ENCODE results near the gene HRAS. TPM values are rescaled to one million over a fixed set of nuclear protein-coding genes. Genes with fewer than 3 reads are reported as not detected.

HRAS gene
- total and polyA plus RNA-seq, 10 of the 15 experiments (the other 5 are each of a cell fraction or from before 2014, with no cell fraction given), result 2.8 to 72.4 (median 31.7) TPM

DNA sequence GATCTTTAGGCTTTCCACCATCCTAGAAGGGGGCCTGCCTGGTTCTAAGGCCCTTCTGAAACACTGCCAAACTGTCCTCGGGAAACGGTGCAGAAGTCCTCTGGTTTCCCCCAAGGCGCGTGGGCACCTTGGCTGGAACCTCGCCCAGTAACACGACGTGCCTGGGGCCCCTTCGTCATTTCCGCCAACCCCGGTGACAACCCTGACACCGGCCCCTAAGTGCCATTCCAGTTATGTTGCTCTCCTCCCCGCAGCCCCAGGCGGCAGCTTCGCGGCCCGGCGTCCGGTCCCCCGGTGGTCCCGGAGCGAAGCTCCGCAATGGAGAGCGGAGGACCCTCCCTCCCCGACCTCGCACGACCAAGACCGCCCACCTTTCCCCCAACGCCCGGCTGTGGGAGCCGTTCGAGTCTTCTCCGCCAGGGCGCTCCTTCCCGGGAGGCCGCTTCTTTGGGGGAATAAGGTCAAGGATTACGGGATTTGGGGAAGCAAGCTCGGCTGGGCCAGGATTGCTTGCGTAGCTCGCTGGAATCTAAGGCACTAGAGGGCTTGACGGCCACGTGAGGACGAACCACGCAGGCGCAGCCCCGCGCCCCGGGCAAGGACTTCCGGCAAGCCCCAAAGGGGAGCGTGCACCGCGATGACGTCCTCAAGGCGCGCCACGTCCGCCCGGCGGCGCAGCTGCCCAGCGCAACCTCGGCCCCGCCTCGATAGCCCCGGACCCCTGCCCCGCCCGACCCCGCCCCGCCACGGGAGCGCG, 29.0 kb downstream of the HRAS start (continued):
- TF ChIP-seq CUX1 (IDR thresholded peaks at IDR 0.05; ENCODE audit: insufficient replicate concordance, low read depth, low read length) (no peak), MEF2A (IDR thresholded peaks at IDR 0.05; ENCODE audit: insufficient read depth, low read depth, low read length) (no peak), BACH1 (IDR thresholded peaks at IDR 0.05; ENCODE audit: borderline replicate concordance) (peak; percentile 68; the same call in 1 of the 2 replicates), CREM (IDR thresholded peaks at IDR 0.05; ENCODE audit: low read depth) (peak; percentile 97), PAX5 (IDR thresholded peaks at IDR 0.05; ENCODE audit: borderline replicate concordance, low read depth, low read length) (peak; percentile 30; the same call in 1 of the 2 replicates), SREBF2 (IDR thresholded peaks at IDR 0.05; ENCODE audit: low read length) (no peak), ZSCAN29 (IDR thresholded peaks at IDR 0.05) (no peak), NKRF (conservative IDR thresholded peaks at IDR 0.05) (peak; percentile 92), YBX1 (IDR thresholded peaks at IDR 0.05) (no peak), CREB1 (IDR thresholded peaks at IDR 0.05; ENCODE audit: low read depth) (peak; percentile 98), FOXK2 (IDR thresholded peaks at IDR 0.05) (no peak), NR2F1 (conservative IDR thresholded peaks at IDR 0.05) (peak; percentile 48; the same call in 1 of the 2 replicates), ZNF384 (IDR thresholded peaks at IDR 0.05; ENCODE audit: borderline replicate concordance, low read depth, low read length) (no peak), NBN (IDR thresholded peaks at IDR 0.05) (peak; percentile 87), HDAC6 (IDR thresholded peaks at IDR 0.05; ENCODE audit: unreplicated experiment) (peak; percentile 86), CBX3 (IDR thresholded peaks at IDR 0.05; ENCODE audit: borderline replicate concordance, low read depth) (no peak), ZNF24 (IDR thresholded peaks at IDR 0.05) (no peak), JUND (IDR thresholded peaks at IDR 0.05; ENCODE audit: low read depth, low read length) (no peak), MEF2B (IDR thresholded peaks at IDR 0.05; ENCODE audit: partially characterized antibody, poor library complexity, severe bottlenecking) (peak; percentile 62), RBBP5 (conservative IDR thresholded peaks at IDR 0.05) (no peak), POU2F2 (IDR thresholded peaks at IDR 0.05; ENCODE audit: borderline replicate concordance, low read depth, low read length) (peak; percentile 63; the same call in 2 of the 3 replicates), ZNF207 (IDR thresholded peaks at IDR 0.05; ENCODE audit: borderline replicate concordance) (no peak; the same call in 1 of the 2 replicates)
- TF ChIP-seq, protein P1, sequence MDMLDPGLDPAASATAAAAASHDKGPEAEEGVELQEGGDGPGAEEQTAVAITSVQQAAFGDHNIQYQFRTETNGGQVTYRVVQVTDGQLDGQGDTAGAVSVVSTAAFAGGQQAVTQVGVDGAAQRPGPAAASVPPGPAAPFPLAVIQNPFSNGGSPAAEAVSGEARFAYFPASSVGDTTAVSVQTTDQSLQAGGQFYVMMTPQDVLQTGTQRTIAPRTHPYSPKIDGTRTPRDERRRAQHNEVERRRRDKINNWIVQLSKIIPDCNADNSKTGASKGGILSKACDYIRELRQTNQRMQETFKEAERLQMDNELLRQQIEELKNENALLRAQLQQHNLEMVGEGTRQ (IDR thresholded peaks at IDR 0.05; ENCODE audit: borderline replicate concordance, low read depth, low read length), result peak; percentile 79
- TF ChIP-seq, protein P2, sequence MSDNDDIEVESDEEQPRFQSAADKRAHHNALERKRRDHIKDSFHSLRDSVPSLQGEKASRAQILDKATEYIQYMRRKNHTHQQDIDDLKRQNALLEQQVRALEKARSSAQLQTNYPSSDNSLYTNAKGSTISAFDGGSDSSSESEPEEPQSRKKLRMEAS (IDR thresholded peaks at IDR 0.05; ENCODE audit: low read depth, low read length), result peak; percentile 83
